Erythroblast (primary cell): ENCODE results near the gene CCSER1.

Experiments
- DNase-seq, 2 experiments: peaks; one replicate each; lab custom pipeline; 2025; lab: John Stamatoyannopoulos, UW
- GATA1 ChIP-seq: IDR thresholded peaks from 2 replicates; pipeline ENCODE4 v1.6.1; 2011; ENCODE audit warnings: low read depth, mild to moderate bottlenecking, control low read depth, low read length, moderate library complexity
- POLR2A ChIP-seq: IDR thresholded peaks from 2 replicates; pipeline ENCODE4 v1.6.1; 2011; ENCODE audit warnings: mild to moderate bottlenecking, low read length

Gene CCSER1

DNA sequence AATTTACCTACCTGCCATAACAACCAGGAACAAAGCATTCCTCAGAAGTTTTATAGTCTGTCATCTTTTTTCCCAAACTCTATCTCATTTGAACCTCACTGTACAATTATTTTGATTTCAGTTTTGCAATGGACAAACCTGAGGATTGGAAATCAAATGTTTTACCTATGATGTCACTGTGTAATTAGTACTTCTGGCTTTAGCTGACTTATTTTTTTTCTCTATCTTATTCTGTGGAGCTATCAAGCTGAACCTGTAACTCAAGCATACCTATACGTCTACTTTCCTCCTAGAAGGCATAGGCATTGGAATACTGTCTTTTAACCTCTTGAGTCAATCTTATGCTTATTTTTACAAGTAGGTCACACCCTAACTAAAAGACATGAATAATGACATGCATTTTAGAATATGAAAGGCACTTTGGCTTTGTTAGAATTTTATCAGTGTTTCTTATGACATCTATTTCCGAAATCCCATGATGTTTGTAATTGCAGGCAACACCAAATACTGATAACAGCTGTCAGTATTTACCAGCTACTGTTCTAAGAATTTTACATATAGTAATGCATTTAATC is 21.5 kb downstream of the CCSER1 start:
- DNase-seq, result no peak
- TF ChIP-seq GATA1 (no peak), POLR2A (no peak)

DNA sequence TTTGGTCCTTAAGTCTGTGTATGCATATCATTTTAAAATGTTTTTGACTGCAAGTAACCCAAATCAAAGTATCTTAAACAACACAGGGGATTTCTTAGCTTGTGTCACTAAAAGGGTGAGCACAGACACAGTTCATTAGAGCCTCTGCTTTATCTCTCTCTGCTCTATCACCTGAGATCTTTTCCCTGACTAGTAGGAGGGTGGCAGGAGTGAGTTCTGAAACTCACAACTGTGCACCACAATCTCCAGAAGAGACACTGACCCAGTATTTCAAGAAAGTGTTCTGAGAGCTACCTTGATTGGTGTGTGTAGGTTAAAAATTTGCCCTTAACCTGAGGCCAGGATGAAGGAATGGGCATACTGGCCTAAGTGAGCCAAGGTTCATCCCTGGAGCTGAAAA is 24.8 kb downstream of the CCSER1 start:
- DNase-seq, result no peak
- TF ChIP-seq GATA1, result no peak
- no peak for TF ChIP-seq POLR2A

DNA sequence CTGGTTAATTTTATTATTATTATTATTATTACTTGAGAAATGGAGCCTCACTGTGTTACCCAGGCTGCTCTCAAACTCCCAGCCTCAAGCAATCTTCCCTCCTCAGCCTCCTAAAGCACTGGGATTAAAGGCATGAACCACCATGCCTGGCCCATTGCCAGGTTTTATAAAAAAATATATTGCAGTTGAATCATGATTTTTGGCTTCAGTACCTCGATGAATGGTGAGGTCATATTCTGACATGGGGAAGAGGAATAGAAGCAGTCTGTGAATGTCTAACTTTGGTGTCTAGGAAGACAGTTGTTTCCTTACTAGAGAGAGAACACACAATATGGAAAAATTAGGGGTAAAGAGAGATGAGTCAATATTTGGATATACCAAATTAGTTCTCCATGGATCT is 32.0 kb downstream of the CCSER1 start:
- DNase-seq, result no peak
- TF ChIP-seq POLR2A (no peak), GATA1 (no peak)

DNA sequence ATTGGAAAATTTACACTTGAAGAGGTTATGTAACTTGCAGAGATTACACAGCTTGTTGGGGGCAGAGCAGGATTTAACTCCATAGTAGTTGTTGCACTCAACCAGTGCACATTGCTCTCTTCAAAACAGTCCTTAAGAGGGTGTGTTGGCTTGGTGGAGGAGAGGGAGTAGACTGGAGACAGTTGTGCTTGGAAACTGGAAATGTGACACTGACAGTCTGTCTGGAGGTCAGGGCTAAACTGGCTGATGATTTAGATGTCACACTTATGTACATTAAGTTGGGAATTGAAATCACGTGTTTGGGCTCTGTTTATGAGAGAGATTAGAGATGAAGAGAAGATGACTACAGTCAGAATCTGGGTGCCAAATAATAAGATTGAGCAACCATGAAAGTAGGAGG is 32.9 kb downstream of the CCSER1 start:
- DNase-seq, result no peak
- TF ChIP-seq POLR2A (no peak), GATA1 (no peak)

DNA sequence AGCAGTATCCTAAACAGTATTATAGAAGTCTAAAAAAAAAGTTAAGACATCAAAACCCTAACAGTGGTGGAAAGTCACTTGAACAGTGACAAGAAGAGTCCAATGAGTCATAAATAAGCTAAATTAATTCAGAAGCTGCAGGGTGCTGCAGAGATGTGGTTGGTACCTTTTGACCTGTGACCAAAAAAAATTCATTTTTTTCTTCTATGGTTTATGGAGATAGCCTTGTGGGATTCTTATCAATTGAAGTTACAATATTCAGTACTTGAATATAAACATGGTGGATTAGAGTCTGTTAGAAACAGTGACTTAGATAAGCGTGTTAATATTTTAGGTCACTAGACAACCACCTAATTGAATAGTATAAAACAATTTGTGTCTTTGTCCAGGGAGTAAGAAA is 35.4 kb downstream of the CCSER1 start:
- no peak for TF ChIP-seq GATA1
- TF ChIP-seq POLR2A, result no peak
- DNase-seq, result no peak

DNA sequence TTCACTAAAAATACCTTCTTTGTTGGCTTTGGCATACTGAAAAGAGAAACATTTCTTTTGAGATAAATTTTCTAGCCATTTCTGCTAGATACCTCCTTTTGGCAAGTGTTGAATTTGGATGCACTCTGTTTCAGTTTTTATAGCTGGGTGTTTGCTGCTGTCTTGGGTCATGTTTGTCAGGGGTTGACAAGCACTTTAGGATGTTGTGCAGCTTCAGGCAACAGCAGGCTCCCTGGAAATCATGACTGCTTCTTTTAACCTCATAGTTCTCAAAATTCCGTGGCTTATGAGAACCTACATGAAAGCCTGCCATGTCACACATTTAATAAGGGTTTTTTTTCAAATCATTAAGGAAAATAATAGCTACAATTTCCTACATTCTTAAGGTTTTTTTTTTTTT is 36.7 kb downstream of the CCSER1 start:
- no peak for DNase-seq
- TF ChIP-seq POLR2A, result no peak
- no peak for TF ChIP-seq GATA1

DNA sequence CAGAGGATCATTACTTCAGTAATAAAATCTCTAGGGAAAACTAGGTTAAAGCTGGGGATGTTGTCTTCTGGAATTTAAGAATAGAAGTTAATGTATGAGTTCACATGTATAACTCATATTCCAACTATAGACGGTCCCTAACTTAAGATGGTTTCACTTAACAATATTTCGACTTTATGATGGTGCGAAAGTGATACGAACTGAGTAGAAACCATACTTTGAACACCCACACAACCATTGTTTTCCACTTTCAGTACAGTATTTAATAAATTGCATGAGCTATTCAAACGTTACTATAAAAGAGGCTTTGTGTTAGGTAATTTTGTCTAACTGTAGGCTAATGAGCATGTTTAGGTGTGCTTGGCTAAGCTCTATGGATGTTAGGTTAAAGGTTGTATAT is 38.7 kb downstream of the CCSER1 start:
- no peak for DNase-seq
- TF ChIP-seq POLR2A (no peak), GATA1 (no peak)

DNA sequence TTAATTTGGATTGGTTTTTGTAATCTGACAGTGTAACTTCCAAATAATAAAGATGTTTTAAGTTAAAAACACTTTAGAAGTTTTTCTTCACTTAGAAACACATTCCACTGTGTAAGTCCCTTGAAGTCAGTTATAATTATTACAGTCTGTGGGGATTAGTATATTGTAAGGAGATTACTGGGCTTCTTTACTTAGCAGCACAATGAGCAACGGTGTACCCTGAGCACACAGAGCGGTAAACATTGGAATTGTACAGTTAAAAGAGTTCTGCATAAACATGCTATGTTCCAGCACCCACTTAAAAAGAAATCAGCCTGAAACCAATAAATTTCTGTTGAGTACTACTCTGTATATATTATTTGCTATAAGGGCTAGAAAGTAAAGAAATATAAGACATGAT is 44.3 kb downstream of the CCSER1 start:
- no peak for DNase-seq
- TF ChIP-seq GATA1, result no peak
- no peak for TF ChIP-seq POLR2A

DNA sequence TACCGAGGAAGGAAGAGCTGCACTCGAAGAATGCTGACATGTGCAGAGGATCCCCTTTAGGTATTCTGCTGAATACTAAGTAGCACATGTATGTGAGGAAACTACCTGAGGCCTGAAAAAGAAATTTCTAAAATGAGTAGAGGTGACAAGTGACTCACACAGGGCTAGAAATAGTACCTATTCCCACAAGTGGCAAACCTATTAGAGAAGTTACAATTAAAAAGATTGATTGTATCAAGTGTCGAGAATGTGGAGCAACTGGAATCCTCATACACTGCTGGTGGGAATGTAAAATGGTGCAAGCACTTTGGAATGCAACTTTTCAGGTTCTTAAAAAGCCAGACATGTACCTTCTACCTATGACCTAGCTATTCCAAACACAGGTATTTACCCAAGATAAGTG is 47.4 kb downstream of the CCSER1 start:
- TF ChIP-seq GATA1 (no peak), POLR2A (no peak)

DNA sequence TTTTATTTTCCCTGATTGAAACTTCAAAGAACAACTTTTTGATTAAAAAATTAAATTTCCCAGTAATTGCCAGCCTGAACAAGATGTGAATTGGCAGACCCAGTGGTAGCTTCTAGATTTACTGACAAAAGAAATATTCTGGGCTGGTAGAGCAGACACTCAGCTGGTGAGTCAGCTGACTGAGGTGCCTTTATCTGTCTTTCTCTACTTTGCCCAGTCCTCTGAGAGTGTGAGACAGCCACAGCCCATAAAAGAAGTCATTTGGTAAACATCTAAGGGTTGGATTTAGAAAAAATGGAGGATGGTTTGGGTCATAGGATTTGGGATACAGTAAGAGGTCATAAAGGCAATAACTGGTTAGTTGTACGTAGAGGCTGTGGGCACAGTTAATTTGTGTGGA is 54.5 kb downstream of the CCSER1 start:
- DNase-seq, result no peak
- TF ChIP-seq POLR2A, result no peak
- TF ChIP-seq GATA1, result no peak

More for the DNA sequence above, 47.4 kb downstream of the CCSER1 start:
- DNase-seq, result no peak

DNA sequence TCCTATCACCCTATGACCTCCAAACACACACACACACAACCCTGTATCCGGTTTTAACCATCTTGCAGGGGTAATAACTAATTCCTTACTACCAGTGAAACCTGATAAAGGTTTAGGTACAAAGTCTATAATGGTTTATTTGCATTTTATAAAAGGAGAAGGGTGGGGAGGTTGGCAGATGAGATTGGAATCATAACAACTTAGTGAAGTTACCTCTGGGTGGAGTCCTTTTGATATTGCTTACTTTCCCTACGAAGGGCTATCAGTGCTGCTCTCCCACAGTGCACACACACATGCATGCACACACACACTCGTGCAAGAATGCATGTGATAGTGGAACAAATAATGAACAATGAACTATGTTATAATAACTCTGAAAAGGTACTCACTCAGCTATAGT is 56.1 kb downstream of the CCSER1 start:
- no peak for DNase-seq
- TF ChIP-seq GATA1 (no peak), POLR2A (no peak)

DNA sequence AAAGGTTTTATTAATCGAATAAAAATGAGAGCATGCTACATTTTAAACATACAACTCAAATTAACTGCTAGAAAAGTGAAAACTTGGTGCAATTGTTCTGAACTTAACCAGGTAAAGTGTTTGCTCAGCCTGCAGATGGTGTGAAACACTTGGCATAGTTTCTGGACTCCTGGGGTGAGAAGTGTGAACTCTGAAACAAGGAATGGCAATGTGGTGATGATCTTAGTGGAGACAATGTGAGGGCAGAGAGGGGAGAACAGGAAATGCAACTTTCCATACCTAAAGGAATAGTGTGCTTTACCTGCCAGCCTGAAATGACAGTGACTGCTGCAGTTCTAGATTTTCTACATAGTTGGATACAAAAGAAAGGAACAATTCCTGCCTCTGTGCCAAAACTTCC is 57.4 kb downstream of the CCSER1 start:
- TF ChIP-seq POLR2A (no peak), GATA1 (no peak)
- no peak for DNase-seq

DNA sequence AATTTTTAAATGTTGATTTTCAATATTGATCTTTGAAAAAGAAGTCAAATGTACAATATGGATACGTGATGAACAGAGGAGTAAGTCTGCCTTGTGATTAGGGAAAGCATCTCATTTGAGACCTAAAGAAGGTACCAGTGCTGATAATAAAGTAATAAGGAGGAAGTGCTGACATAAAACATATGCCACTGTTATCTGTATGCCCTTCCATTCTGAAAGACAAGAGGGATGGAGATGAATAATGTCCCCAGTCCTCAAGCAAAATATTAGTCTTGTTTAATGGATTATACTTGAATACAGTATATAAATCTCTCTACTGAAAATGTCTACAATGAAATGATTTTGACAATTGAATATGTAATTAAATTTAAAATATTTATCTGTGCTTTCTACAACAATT is 58.2 kb downstream of the CCSER1 start:
- no peak for DNase-seq
- TF ChIP-seq POLR2A (no peak), GATA1 (no peak)

DNA sequence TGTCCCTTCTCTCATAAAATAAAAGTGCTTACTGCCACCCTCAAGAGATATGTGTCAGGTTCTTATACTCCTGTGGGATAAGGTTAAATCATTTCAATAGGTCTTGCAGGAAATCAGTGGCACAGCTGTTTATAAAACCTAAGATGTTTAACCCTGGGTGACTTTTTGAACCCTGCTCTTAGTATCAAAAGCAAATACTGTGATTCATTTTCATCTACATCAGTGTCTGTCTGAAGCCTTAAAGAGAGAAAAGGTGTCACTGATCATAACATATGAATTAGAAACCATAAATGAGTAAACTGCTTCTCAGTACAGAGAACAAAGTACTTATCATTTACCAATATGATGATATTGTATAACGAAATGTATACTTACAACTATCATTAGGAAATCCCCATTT is 59.0 kb downstream of the CCSER1 start:
- DNase-seq, result no peak
- TF ChIP-seq GATA1 (no peak), POLR2A (no peak)

DNA sequence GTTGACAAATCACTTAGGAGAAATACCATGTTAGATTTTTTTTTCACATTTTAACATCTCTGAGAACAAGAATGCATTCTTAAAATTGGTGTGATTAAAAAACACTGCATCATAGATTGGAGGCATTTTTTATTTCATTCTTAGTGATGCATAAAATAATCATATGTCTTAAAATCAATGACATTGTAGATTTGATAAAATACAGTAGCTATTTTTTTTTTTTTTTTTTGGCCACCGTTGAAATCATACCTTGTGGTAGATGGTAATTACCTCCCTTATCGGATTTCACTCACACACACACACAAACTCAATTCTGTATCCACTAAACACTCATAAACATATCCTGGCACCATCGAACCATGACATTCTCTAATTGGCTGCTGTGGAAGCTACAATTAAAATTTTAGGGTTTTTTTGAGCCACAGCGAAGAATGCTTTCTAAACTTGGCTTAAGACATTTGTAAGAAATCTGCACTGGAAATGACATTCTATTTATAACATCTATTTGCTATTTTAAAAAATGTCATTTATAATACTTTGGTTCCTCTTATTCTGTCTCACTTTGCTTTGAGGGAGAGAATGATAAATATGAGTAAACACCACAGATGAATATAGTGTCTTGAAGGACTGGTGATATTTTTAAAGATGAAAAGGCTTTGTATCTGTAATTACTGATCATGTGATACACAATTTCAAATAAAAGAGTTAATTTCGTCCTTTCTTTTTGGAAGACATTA is 60.1 kb downstream of the CCSER1 start:
- no peak for DNase-seq
- no peak for TF ChIP-seq GATA1
- no peak for TF ChIP-seq POLR2A
